ENCODE data around the gene LLCFC1. TPM values are rescaled to one million over a fixed set of nuclear protein-coding genes. Genes with fewer than 3 reads are reported as not detected.

The LLCFC1 gene
- total RNA-seq, 1 experiment from 2014 or later: not detected

DNA sequence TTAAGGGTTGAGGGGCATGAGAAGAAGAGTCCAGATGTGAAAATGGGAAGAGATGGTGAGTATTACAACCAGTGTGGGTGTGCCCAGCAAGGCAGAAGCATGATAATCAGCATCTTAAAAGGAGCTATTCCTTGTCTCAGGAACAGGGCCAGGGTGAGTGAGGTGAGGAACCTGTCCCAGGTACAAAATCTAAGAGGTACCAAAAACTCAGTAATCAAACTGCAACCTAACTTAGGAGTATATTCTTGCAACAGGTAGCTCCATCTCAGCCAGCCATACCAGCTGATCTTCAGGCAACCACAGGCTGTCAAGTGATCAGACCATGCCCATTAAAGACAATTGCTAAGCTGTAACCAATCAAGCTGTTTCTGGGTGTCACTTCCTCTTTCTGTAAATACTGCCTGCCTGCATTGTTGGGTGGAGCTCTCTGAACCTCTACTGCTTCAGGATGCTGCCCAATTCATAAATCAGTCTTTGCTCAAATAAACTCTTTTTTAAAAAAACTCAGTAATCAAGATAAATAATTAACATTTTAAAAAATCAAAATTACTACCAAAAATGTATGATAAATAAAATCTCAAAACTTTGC lies 15.5 kb downstream of the LLCFC1 start (continued):
- TF ChIP-seq PRDM15 (CRISPR knock-in tag; IDR thresholded peaks at IDR 0.05) (no peak), ZNF425 (CRISPR knock-in tag; conservative IDR thresholded peaks at IDR 0.05) (no peak), ZNF416 (CRISPR knock-in tag; IDR thresholded peaks at IDR 0.05) (no peak), ZNF232 (CRISPR knock-in tag; IDR thresholded peaks at IDR 0.05) (no peak), NFE2L1 (CRISPR knock-in tag; IDR thresholded peaks at IDR 0.05) (no peak), SP1 (CRISPR knock-in tag; conservative IDR thresholded peaks at IDR 0.05) (no peak)
- TF ChIP-seq, protein P1, sequence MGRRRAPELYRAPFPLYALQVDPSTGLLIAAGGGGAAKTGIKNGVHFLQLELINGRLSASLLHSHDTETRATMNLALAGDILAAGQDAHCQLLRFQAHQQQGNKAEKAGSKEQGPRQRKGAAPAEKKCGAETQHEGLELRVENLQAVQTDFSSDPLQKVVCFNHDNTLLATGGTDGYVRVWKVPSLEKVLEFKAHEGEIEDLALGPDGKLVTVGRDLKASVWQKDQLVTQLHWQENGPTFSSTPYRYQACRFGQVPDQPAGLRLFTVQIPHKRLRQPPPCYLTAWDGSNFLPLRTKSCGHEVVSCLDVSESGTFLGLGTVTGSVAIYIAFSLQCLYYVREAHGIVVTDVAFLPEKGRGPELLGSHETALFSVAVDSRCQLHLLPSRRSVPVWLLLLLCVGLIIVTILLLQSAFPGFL (CRISPR knock-in tag; IDR thresholded peaks at IDR 0.05; ENCODE audit: borderline replicate concordance): no peak

GRCh38 chr7:142956951-142957623 lies 17.8 kb downstream of the LLCFC1 start:
- CTCF ChIA-PET: interaction anchor here (0.6 kb wide), 1 partner anchor 339 kb away, joined by 3 read pairs; no protein-coding TSS in a partner anchor
- Mint-ChIP-seq H3K9me3 (peaks cover 37% of the 10 kb centered on the region), H3K4me3 (no peak overlapping the region), H3K27ac (no peak overlapping the region), H3K4me1 (peaks cover 39% of the 10 kb centered on the region), H3K36me3 (peaks cover 28% of the 10 kb centered on the region), H3K27me3 (ENCODE audit: low read depth) (peaks cover 6% of the 10 kb centered on the region)
- TF ChIP-seq CTCF (IDR thresholded peaks at IDR 0.05) (no peak), ZNF423 (CRISPR knock-in tag; IDR thresholded peaks at IDR 0.05) (no peak)
- TF ChIP-seq, protein P2, sequence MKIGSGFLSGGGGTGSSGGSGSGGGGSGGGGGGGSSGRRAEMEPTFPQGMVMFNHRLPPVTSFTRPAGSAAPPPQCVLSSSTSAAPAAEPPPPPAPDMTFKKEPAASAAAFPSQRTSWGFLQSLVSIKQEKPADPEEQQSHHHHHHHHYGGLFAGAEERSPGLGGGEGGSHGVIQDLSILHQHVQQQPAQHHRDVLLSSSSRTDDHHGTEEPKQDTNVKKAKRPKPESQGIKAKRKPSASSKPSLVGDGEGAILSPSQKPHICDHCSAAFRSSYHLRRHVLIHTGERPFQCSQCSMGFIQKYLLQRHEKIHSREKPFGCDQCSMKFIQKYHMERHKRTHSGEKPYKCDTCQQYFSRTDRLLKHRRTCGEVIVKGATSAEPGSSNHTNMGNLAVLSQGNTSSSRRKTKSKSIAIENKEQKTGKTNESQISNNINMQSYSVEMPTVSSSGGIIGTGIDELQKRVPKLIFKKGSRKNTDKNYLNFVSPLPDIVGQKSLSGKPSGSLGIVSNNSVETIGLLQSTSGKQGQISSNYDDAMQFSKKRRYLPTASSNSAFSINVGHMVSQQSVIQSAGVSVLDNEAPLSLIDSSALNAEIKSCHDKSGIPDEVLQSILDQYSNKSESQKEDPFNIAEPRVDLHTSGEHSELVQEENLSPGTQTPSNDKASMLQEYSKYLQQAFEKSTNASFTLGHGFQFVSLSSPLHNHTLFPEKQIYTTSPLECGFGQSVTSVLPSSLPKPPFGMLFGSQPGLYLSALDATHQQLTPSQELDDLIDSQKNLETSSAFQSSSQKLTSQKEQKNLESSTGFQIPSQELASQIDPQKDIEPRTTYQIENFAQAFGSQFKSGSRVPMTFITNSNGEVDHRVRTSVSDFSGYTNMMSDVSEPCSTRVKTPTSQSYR (CRISPR knock-in tag; IDR thresholded peaks at IDR 0.05): no peak
- DNase-seq (ENCODE audit: low spot score) (no peak), ATAC-seq (peak; percentile 18; the same call in 1 of the 2 replicates)
- POLR2A ChIA-PET: no interaction called here
